Fibroblast of pulmonary artery (primary cell): ENCODE measurements around the gene KLHL40.

ENCODE experiments used
- DNase-seq: peaks from one replicate; pipeline ENCODE4 v3.0.0-alpha.2; 2010; ENCODE audit warnings: low read depth
- H3K4me3 ChIP-seq: replicated peaks from 2 replicates; pipeline ENCODE4 v1.5.1; 2011; ENCODE audit warnings: low read depth, mild to moderate bottlenecking, control low read depth, low read length, moderate library complexity
- TF ChIP-seq, protein P1 (sequence below): IDR thresholded peaks from 2 replicates; pipeline ENCODE4 v1.5.1; 2011; ENCODE audit warnings: mild to moderate bottlenecking, control low read depth, low read length, inconsistent platforms; ENCODE audit errors: missing control alignments

The KLHL40 gene

DNA sequence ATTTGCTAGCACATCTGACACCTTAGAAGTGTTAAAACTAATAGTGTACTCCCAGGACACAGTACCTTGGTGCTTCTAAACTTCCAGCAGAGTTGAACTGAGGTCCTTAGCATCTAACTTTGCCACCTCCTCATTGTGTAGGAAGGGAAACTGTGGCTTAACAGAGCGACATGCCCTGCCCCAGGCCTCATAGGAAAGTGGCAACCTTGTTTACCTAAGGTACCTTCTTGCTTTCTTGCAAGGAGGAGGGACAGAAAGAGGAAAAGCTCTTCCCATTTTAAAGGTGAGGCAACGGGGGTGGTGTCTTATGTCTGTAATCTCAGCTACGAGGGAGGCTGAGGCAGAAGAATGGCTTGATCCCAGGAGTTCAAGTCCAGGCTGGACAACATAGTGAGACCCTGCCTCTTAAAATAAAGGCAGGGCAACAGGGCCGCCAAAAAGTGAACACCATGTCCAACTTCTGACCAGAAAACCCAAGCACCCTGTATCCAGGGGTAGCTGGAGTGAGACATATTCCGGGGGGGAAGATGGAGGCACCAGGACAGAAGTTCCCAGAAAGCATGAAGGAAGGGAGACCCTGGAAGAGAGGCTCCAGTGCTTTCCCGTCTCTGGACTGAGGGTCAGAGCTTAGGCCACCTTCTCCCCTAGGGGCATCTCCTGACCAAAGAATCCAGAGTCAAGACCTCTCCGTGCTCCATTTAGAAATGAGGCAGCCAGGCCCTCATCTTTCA lies 540 bp upstream of the KLHL40 start:
- TF ChIP-seq, protein P1, sequence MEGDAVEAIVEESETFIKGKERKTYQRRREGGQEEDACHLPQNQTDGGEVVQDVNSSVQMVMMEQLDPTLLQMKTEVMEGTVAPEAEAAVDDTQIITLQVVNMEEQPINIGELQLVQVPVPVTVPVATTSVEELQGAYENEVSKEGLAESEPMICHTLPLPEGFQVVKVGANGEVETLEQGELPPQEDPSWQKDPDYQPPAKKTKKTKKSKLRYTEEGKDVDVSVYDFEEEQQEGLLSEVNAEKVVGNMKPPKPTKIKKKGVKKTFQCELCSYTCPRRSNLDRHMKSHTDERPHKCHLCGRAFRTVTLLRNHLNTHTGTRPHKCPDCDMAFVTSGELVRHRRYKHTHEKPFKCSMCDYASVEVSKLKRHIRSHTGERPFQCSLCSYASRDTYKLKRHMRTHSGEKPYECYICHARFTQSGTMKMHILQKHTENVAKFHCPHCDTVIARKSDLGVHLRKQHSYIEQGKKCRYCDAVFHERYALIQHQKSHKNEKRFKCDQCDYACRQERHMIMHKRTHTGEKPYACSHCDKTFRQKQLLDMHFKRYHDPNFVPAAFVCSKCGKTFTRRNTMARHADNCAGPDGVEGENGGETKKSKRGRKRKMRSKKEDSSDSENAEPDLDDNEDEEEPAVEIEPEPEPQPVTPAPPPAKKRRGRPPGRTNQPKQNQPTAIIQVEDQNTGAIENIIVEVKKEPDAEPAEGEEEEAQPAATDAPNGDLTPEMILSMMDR = no peak

GRCh38 chr3:42685891-42686820 lies 819 bp downstream of the KLHL40 start:
- no peak overlapping the region for H3K4me3 ChIP-seq
- TF ChIP-seq, protein P1 = no peak
- DNase-seq = no peak

More for the DNA sequence above, 540 bp upstream of the KLHL40 start:
- no peak overlapping the region for H3K4me3 ChIP-seq
- DNase-seq = no peak

- no peak overlapping the region for H3K4me3 ChIP-seq
- TF ChIP-seq, protein P1 = no peak
- no peak for DNase-seq
These were observed 1.7 kb downstream of the KLHL40 start for GRCh38 chr3:42686832-42687650.

GRCh38 chr3:42688016-42688415 lies 2.7 kb downstream of the KLHL40 start:
- TF ChIP-seq, protein P1 = no peak
- no peak overlapping the region for H3K4me3 ChIP-seq
- no peak for DNase-seq

GRCh38 chr3:42688487-42689420 lies 3.4 kb downstream of the KLHL40 start:
- DNase-seq = no peak
- no peak overlapping the region for H3K4me3 ChIP-seq

More at GRCh38 chr3:42688487-42689420, 3.4 kb downstream of the KLHL40 start:
- TF ChIP-seq, protein P1 = no peak
